GM18507 (cell line): ENCODE data around the gene NPAS3.

Experiments
- DNase-seq: peaks from one replicate; pipeline ENCODE4 v3.0.0; 2011; ENCODE audit warnings: low read depth; ENCODE audit not compliant: insufficient read length; ENCODE audit errors: extremely low spot score
- FAIRE-seq: peaks from 2 replicates; lab custom pipeline; 2011; peaks lifted over from hg19 to GRCh38; lab: Jason Lieb, UNC

The NPAS3 gene

DNA sequence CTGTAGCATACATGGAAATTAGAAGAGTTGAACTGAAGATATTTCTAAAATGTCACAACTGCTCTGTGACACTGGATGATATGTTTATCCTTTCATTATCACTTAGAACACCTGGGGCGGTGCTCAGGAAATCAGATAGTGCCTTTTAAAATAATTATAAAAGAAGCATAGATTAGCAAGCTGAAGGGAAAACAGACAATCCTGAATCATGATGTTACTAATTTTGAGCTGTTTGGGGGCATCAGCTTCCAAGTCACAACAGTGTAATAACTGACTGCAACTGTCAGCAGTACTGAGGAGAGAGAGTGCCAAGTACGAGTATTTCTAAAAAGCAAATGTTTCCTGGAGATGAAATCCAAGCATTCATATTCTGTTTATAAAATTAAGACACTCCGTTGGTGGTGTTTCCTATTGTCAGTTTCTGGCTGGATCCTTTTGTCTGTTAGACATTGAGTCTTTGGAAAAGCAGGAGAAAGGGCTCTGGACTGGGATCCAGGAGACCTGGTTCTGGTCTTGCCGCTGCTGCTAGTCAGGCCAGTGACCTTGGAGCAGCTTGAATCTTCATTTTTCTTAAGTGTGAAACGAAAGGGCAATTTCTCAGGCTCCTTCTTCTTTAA is 632.1 kb downstream of the NPAS3 start:
- DNase-seq = no peak

DNA sequence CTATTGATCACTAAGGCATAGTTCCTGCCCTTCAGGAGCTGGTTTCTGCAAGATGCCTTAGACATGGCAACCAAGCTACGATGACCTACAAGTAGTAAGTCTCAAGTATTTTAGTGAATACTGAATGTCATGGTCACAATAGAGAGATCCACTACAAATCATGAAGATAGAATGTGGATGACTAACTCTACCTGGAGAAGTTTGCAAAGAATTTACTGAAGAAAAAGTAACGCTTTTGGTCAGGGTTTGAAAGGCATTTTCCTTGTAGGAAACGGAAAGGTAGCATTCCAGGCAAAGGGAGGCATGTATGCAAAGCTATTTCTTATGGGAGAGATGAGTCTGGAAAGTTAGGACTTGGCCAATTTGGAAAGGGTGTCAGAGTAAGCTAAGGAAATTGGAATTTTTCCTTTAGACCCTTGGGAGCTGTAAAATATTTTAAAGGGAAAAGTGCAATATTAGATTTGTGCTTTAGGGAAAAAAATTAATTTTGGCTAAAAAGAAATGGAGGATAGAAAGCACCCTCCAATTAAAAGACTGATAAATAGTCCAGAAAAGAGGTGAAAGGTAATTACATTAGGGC is 634.7 kb downstream of the NPAS3 start:
- FAIRE-seq = no peak
- DNase-seq = no peak

More for the DNA sequence above, 632.1 kb downstream of the NPAS3 start:
- no peak for FAIRE-seq

DNA sequence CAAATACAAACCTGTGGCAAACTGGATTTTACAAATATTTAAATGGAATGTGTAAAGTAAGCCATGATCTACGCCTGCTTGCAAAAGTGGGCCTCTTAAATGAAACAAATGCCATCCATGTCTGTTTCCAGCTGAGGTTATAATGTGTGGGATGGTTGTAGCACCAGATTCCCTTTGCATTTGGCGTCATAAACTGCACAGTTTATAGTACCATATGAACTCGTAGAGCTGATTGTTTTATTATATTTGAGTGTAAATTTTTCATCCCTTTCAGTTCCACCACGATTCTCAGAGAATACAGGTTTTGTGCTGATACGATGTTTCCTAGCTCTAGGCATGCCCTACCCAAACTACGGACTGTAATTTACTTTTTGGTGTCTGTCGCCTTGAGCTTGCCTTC is 637.3 kb downstream of the NPAS3 start:
- FAIRE-seq (no peak), DNase-seq (no peak)

DNA sequence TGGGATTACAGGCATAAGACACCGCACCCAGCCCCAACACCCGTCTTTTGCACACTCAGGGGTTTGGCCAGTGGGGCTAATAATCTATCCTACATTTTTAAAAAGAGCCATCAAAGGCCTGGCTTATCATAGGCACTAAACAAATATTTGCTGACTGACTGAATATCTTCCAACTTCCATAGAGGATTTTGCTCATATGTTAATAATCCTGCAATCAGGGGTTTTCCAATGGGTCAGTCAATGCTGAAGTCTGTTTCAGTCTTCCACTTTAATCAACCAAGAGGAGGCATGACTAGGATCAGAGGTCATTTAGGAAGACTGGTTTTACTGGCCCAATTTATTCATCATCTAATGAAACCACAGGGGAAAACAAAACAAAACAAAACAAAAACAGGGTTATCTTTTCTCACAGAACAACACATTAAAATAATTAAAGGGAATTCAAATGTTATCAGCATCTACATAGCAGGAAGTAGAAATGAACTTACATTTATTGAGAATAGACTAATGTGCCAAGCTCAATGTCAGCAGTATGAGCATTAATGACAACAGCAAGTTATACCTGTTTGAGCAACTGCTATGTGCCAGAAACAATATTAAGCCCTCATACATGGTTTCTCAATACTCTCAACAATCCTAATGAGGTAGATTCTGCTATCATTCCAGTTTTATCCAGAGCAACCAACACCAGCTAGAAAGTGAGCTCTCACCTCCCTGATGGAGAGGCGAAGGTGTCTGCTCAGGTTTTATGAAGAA is 640.0 kb downstream of the NPAS3 start:
- DNase-seq = no peak
- FAIRE-seq = no peak

DNA sequence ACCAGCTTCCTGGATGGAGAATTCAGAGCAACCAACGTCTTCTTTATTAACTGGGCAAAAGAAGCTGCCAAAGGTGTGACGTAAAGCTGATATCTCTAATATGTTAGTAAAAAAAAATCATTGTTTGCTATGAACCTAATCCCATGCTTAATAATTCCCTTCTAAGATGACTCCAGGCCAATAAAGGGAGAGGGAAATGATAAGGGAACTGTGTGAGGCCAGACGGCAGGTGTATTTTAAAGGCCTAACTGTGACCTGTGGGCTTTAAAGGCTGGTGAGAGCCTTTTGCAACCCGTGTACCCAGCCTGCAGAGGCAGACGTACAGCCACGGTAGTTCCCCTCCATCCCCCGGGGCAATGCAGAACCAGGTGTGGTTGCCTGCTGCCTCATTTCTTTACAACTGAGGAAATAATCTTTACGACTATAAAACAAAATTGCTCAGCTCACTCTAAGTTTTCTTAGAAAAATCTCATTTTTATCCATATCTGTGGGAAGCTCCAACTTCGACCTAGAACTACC is 641.6 kb downstream of the NPAS3 start:
- FAIRE-seq = no peak
- no peak for DNase-seq

DNA sequence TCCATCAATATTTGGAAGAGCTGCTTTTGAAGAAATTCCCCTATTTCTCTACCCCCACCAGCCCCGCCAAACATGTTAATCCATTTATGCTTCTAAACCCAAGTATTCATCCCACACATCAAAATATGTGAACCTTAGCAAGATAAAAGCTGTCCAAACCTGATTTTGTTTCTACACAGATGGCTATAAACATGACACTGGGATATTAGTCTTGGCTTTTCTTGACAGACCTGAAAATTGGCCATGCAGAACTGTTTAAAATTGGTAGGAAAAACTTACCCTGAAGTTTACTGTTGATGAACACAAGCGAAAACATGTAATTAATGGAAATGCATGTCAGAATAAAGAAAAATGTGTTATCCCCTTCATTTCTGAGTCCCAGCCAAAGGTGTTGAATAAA is 642.2 kb downstream of the NPAS3 start:
- FAIRE-seq (no peak), DNase-seq (no peak)

DNA sequence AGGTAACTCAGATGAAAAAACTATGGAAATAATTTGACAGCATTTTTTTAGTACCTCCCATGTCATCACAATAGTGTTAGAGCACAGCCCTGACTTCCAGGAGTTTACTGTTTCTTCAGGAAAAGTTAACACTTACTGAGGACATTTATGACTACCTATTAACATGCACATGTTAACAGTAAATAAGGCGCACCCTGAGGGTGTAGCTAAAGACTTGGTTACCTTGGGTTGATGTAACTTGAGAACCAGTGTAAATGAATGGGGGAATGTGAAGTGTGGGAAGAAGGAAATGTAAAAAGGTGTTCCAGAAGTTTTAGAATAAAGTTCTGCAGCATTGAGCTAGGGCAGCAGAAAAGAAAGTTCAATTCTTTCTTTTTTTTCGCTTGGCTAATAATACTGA is 646.0 kb downstream of the NPAS3 start:
- DNase-seq (no peak), FAIRE-seq (no peak)

DNA sequence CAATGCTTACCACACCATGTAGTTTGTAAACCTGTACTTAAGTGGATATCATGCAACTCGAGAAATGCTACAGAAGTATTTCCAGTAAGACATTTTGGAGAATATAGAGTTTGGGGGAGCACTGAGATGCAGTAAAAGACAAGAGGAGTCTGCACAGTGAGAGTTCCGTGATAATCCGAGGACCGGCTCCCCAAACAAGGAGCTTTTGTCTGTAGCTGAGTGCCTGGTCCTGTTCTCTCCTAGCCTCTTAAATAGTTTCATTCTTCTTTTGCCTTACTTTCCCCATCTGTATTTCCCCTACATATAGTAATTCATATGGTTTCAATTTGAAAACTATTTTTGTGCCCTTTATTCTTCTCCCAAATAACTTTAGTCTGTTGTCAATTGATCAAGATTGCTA is 648.1 kb downstream of the NPAS3 start:
- DNase-seq = no peak
- FAIRE-seq = no peak

DNA sequence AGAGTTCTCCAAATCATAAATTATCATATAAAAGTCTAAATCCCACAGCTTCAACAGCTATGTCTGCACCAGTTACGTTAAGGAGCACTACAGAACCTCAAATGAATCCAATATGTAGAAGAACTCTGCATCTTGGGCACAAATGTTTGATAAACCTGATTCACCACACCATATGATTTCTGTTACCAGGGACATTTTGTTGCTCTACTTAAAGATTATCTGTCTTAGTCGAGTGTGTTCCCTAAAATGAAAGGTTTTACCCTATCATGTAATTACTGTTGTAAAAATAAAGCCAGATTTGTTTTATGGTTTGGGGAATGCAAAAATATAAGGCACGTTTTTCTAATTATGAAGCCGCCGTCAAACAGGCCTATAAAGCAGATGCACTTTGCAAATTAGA is 649.1 kb downstream of the NPAS3 start:
- FAIRE-seq (no peak), DNase-seq (no peak)

DNA sequence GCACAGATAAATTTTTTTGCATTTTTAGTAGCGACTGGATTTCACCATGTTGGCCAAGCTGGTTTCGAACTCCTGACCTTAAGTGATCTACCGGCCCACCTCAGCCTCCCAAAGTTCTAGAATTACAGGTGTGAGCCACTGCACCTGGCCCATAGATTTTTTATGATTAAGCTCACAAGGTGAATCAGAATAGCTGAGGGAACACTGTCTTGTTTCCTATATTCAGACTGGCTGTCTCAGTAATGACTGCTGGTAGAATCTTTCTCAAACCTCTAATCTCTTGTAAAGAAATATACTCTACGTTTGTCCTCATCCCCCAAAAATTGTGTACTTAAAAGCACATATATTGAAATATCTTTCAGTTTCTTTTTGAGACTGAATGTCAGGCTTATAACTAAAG is 650.1 kb downstream of the NPAS3 start:
- FAIRE-seq = no peak
- no peak for DNase-seq

DNA sequence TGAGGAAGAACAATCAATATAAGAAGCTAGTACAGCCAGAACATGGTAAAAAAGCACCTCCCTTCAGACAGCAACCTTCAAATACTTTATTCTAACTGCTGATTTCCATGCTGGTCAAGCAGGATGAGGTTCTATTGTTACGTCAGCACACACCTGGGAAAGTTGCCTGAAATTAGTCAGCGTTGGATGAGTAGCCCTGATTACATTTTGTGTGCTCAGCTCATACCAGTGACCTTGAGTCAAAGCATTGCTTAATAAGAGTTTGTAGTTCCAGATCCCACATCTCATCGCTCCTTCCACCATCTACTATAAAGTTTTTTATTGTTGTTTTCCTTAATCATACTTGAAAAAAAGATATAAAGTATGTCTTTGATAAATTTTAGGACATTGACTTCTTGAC is 650.7 kb downstream of the NPAS3 start:
- no peak for DNase-seq
- no peak for FAIRE-seq

DNA sequence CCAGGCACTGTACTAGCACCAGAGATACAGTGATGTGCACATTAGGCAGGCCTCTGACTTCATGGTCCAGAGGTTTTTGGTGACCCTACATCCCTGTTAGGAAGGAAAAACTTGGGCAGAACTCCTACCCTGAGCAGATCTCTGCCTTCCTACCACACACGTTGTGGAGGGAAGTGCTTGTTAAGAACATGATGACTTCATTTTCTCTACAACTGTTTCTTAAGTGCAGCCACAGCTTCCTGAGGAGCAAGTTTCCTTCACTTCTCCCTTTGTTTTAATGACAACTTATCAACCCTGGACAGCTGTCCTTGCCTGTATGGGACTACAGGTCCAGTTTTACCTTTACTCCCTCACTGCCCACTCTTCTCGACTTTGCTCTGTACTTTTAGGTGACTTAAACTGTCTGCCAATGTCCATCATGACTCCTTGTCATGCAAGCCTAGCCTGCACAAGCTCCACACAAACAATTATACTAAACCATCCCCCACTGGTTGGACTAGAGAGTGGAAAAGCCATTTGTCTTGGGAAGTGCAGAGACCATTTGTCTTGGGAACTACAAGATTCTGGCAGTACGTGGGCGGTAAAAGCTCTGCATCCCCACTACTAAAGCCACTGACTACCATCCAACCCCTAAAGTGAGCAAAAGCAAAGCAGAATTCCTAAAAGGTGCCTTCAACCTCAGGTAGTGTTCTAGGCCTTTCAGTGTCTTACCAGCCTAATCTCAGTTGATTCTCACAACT is 652.4 kb downstream of the NPAS3 start:
- DNase-seq (no peak), FAIRE-seq (no peak)

DNA sequence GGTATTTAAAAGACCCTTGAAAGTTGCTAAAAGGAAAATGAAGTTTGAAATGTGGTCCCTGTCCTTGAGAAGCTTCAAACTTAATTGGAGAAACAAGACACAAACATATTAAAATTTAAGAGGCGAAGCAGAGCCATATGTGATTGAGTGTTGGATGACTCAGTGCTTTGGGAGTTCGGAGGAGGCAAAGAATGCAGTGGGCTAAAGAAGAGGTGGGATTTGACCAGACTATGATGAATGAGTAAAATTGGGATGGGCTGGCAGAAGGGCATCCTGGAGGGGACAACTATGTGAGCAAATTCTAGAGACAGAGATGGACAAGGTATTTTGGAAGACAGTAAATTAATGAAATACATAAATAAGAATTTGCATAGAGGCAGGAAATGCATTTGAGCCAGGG is 653.6 kb downstream of the NPAS3 start:
- FAIRE-seq (no peak), DNase-seq (no peak)

DNA sequence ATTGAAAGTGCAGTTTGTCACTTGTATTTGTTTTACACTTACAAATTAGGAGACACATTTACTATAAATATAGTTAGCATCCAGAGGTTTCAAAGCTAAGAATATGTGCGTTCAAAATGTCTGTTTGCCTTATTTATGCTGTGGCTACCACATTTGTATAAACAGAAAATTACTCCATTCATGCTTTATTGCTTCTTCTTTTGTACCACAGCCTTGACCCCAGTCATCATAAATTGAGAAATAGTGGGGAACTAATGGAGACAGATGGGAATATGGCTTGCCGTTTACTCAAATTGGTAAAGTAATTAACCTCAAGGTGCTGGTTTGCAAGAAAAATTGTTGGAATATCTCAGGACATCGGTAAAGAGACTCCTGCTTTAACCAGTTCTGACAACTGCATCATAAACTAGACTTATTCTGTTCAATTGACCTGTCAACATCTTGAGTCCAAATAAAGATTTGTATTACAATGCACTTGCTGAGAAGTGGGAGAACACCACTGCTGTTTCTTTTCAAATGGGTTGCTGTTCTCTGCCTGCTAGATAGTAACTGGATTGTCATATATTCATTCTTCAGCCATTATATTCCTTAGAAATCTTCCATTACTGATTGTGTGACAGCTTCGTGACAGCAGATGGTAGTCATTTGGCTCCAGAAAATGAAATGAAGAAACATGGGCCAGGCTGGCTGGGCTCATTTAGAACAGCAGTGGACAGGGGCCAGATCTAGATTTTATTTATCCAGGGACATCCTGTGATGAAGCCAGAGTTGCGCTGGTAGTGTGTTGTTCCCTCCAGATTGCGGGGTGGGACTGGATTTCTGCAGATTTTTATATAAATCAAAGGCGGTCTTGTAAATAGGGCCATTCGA is 657.8 kb downstream of the NPAS3 start:
- DNase-seq (no peak), FAIRE-seq (no peak)

DNA sequence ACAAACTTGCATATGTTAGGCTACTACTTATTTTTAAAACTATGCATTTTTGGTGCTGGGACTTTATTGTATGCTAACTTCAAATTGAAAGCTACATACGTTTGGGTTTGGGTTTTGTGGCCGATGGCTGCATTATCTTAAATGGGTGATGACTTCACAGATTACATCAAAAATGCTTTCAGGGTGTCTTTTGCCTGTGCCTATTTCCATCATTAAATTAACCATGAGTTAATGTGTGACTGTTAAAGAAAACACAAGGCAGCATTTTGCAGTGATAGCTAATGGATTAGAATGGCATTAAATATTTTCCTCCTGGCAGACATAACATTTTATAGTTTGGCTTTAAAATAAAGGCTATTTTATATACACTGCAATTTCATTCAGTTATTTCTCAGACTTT is 659.9 kb downstream of the NPAS3 start:
- no peak for DNase-seq
- FAIRE-seq = no peak

DNA sequence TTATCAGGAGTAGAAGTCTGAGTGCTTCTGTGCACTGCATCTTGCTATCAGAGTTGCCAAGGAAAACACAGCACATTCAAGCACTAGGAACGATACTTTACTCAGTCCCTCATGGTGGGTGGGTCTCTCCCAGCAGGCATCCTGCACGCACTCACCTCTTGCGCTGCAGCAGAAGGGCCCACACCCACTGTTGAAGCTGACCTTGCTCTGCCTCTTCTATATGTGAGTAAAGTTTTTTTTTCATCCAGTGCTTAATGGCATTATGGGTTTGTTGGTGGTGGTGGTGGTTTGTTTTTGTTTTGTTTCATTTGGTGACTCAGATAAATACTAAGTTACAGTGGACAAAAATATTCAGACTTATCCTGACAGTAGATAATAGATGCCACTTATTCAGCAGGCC is 663.7 kb downstream of the NPAS3 start:
- FAIRE-seq (no peak), DNase-seq (no peak)

DNA sequence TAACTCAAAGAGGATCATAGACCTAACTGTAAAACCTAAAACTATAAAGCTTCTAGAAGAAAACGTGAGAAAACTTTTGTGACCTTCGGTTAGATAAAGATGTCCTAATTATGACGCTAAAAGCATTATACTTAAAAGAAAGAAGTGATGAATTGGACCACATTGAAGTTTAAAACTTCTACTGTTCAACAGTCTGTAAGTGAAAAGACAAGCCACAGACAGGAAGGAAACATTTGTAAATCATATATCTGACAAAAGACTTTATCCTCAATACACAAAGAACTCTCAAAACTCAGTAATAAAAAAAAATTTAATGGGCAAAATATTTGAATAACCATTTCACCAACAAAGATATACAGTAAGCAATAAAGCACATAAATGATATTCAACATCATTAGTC is 667.9 kb downstream of the NPAS3 start:
- FAIRE-seq = no peak
- DNase-seq = no peak

DNA sequence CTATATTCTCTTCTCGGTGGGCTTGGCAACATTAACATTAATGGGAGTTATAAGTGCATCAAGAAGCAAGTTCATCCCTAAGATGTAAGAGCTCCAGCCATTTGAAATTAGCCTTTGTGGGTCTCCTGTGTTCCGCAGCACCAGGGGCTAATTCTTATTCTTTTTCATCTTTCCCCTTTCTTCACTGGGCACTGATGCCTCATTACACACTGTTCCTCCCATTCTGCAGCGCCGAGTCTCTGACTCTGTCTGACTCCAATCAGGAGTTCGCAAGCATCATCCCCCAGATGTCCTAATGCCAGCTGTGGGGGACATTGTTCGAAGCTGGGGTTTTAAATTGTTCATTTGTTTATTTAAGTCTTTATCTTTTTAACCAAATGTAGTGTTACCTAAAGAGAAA is 670.9 kb downstream of the NPAS3 start:
- FAIRE-seq (no peak), DNase-seq (no peak)

DNA sequence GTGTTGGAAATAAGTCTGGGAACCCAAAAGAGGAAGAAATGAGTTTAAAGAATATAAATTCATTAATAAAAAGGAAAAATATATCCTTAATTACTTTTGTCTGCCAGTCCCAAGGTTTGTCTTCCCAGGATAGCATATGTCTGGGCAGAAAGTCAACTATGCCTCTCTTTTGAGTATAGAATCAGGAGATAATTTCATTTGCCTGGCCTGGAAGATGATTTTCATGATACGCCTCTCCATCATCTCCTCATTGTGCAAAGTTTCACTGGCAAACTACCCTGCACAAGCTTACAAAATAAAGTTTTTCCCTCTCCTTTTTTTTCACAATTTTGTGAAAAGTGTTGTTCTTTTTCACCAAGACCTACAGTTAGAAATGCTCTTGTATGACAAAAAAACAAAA is 671.4 kb downstream of the NPAS3 start:
- DNase-seq (no peak), FAIRE-seq (no peak)
